GM18505 (cell line): ENCODE data around the gene SERPINF2.
"Not testable (repeated sequence)": the region's sequence is repeated elsewhere in the genome, so short reads cannot be mapped to it uniquely, and the experiment has no call there.

Source experiments
- ATAC-seq: cut with Tn5 transposase; IDR thresholded peaks from one replicate; pipeline ENCODE4 v1.9.1; 2021; ENCODE audit not compliant: unreplicated experiment
- POLR2A ChIP-seq: IDR thresholded peaks from 4 replicates; pipeline ENCODE4 v1.6.1; 2011; ENCODE audit warnings: borderline replicate concordance; ENCODE audit not compliant: insufficient read depth, insufficient read length; ENCODE audit errors: extremely low read depth

The SERPINF2 gene

GRCh38 chr17:1793447-1793806 is 50.8 kb downstream of the SERPINF2 start:
- ATAC-seq = no peak
- no peak for TF ChIP-seq POLR2A

GRCh38 chr17:1796800-1797199 is 54.1 kb downstream of the SERPINF2 start:
- TF ChIP-seq POLR2A = no peak

GRCh38 chr17:1797323-1797722 is 54.7 kb downstream of the SERPINF2 start:
- ATAC-seq = no peak
- no peak for TF ChIP-seq POLR2A

More at GRCh38 chr17:1796800-1797199, 54.1 kb downstream of the SERPINF2 start:
- no peak for ATAC-seq

GRCh38 chr17:1797846-1798245 is 55.2 kb downstream of the SERPINF2 start:
- not testable (repeated sequence) for ATAC-seq

- no peak for TF ChIP-seq POLR2A
- no peak for ATAC-seq
Observed at GRCh38 chr17:1800240-1800639, 57.6 kb downstream of the SERPINF2 start.

- TF ChIP-seq POLR2A = no peak
- no peak for ATAC-seq
Observed at GRCh38 chr17:1800712-1801111, 58.0 kb downstream of the SERPINF2 start.

GRCh38 chr17:1802429-1802828 is 59.8 kb downstream of the SERPINF2 start:
- TF ChIP-seq POLR2A = no peak
- no peak for ATAC-seq

GRCh38 chr17:1803280-1803679 is 60.6 kb downstream of the SERPINF2 start:
- no peak for TF ChIP-seq POLR2A
- ATAC-seq = no peak
